SU-DHL-6 (cell line): ENCODE measurements around the gene ARID5B.
A peak's percentile ranks its signal among the peaks of the same experiment; 100 is the strongest.

Source experiments
- H2AFZ ChIP-seq: fragments of 200-600 bp; sonication (generic); 2 replicates; pipeline ENCODE4 v1.6.1; 2014; ENCODE audit warnings: low read depth, mild to moderate bottlenecking, moderate library complexity, mixed read lengths, antibody characterized with exemption, low read length; ENCODE audit not compliant: severe bottlenecking
- H3F3A ChIP-seq: fragments of 200-600 bp; shearing (Covaris generic); 2 replicates; pipeline ENCODE4 v1.6.0; 2016; ENCODE audit warnings: antibody characterized with exemption, mild to moderate bottlenecking; ENCODE audit not compliant: insufficient read depth
- H3K27ac ChIP-seq: fragments of 200-600 bp; sonication (generic); 2 replicates; pipeline ENCODE4 v1.5.1; 2016; ENCODE audit warnings: low read depth, mild to moderate bottlenecking, low read length, moderate library complexity, mixed read lengths
- H3K27me3 ChIP-seq: fragments of 200-600 bp; sonication (generic), shearing (Covaris generic); 2 replicates; pipeline ENCODE4 v1.6.0; 2014; ENCODE audit warnings: mild to moderate bottlenecking, low read length
- H3K36me3 ChIP-seq: fragments of 200-600 bp; sonication (generic); 2 replicates; pipeline ENCODE4 v1.6.1; 2014; ENCODE audit warnings: mild to moderate bottlenecking, low read length, mixed read lengths
- H3K4me2 ChIP-seq: fragments of 300-600, 200-600 bp; shearing (Covaris generic), sonication (generic); 2 replicates; pipeline ENCODE4 v1.6.0; 2014; ENCODE audit warnings: low read length, low read depth, mild to moderate bottlenecking; ENCODE audit not compliant: poor library complexity, severe bottlenecking
- H3K4me3 ChIP-seq: fragments of 200-600 bp; sonication (generic); 2 replicates; pipeline ENCODE4 v1.5.1; 2014; ENCODE audit warnings: antibody characterized with exemption, low read length, mild to moderate bottlenecking, mixed read lengths; ENCODE audit not compliant: insufficient read depth, poor library complexity, severe bottlenecking
- H3K79me2 ChIP-seq: fragments of 200-600 bp; sonication (generic); 2 replicates; pipeline ENCODE4 v1.6.1; 2014; ENCODE audit warnings: mild to moderate bottlenecking, low read length, moderate library complexity; ENCODE audit not compliant: insufficient read depth
- H3K9ac ChIP-seq: fragments of 200-600 bp; sonication (generic); 2 replicates; pipeline ENCODE4 v1.7.0; 2014; ENCODE audit warnings: mild to moderate bottlenecking, low read length
- H3K9me2 ChIP-seq: fragments of 200-600 bp; sonication (generic); replicated peaks from 2 replicates; pipeline ENCODE4 v1.6.1; 2014; ENCODE audit warnings: low read length; ENCODE audit not compliant: insufficient read depth
- H3K9me3 ChIP-seq: fragments of 200-600 bp; sonication (generic); 2 replicates; pipeline ENCODE4 v1.6.1; 2014; ENCODE audit warnings: low read length, mixed read lengths; ENCODE audit not compliant: insufficient read depth
- H4K20me1 ChIP-seq: fragments of 200-600 bp; sonication (generic); 2 replicates; pipeline ENCODE4 v1.6.1; 2014; ENCODE audit warnings: low read depth, mild to moderate bottlenecking, antibody characterized with exemption, low read length, moderate library complexity, mixed read lengths
- EZH2phosphoT487 ChIP-seq: fragments of 200-600 bp; sonication (generic), shearing (Covaris generic); conservative IDR thresholded peaks from 2 replicates; pipeline ENCODE4 v1.6.1; 2018; ENCODE audit warnings: mild to moderate bottlenecking, antibody characterized with exemption, low read length, moderate library complexity, mixed read lengths
- TF ChIP-seq, protein P1 (sequence below): fragments of 200-600 bp; sonication (generic); IDR thresholded peaks from one replicate; pipeline ENCODE4 v1.5.1; 2017; ENCODE audit warnings: antibody characterized with exemption, mild to moderate bottlenecking, low read length, moderate library complexity; ENCODE audit not compliant: insufficient read depth, poor library complexity, severe bottlenecking

Gene ARID5B

DNA sequence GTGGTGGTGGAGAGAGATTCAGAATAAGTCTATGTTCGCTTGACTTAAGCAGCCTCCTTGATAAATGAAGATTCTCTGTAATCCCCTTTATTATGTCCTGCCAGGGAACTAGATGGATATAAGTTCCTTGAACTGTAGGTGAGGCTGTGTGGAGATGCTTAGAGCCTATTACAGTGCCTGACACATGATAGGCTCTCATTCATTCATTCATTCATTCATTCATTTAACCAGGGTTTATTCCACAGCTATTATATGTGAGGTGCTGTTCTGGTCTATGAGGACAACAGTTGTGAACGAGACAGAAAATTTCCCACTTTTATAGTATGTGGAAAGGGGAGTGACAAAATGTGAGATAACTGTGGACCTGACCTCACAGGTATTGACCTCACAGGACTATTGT is 105.6 kb downstream of the ARID5B start:
- no peak overlapping the region for H3K4me3 ChIP-seq
- no peak overlapping the region for H3K9ac ChIP-seq
- H2AFZ ChIP-seq, result no peak overlapping the region
- H3K4me2 ChIP-seq, result no peak overlapping the region
- no peak overlapping the region for H3K27ac ChIP-seq
- peaks cover 72% of the 10 kb centered on the region for H3K79me2 ChIP-seq
- H3K9me3 ChIP-seq, result no peaks in the 10 kb centered on the region
- peaks cover 6% of the 10 kb centered on the region; the same call in 1 of the 2 replicates for H3F3A ChIP-seq
- H4K20me1 ChIP-seq, result no peaks in the 10 kb centered on the region
- peaks cover 2% of the 10 kb centered on the region for H3K36me3 ChIP-seq
- no peaks in the 10 kb centered on the region for H3K9me2 ChIP-seq
- H3K27me3 ChIP-seq, result no peaks in the 10 kb centered on the region
- TF ChIP-seq, protein P1, sequence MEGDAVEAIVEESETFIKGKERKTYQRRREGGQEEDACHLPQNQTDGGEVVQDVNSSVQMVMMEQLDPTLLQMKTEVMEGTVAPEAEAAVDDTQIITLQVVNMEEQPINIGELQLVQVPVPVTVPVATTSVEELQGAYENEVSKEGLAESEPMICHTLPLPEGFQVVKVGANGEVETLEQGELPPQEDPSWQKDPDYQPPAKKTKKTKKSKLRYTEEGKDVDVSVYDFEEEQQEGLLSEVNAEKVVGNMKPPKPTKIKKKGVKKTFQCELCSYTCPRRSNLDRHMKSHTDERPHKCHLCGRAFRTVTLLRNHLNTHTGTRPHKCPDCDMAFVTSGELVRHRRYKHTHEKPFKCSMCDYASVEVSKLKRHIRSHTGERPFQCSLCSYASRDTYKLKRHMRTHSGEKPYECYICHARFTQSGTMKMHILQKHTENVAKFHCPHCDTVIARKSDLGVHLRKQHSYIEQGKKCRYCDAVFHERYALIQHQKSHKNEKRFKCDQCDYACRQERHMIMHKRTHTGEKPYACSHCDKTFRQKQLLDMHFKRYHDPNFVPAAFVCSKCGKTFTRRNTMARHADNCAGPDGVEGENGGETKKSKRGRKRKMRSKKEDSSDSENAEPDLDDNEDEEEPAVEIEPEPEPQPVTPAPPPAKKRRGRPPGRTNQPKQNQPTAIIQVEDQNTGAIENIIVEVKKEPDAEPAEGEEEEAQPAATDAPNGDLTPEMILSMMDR, result no peak
- no peak for TF ChIP-seq EZH2phosphoT487

DNA sequence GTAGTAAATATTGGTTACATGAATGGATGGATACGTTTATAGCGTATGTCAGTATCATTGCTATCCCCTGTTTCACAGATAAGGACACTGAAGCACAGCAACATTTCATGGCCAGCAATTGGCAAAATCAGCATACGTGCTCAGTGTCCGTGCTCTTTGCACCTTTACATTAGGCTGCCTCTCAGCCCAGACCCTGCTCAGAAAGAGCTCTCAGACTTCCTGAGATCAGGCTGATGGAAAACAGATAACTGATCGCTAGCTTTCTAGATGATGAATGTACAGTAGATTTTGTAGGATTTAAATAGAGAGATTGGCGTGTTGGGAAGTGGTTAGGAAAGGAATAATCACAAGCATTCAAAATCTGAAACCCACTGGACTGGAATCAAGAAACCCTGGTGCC is 106.7 kb downstream of the ARID5B start:
- TF ChIP-seq, protein P1, result no peak
- no peak for TF ChIP-seq EZH2phosphoT487
- Histone ChIP-seq H3K79me2 (peaks cover 62% of the 10 kb centered on the region), H3K4me3 (no peak overlapping the region), H3K9me2 (no peaks in the 10 kb centered on the region), H4K20me1 (no peaks in the 10 kb centered on the region), H3F3A (peaks cover 5% of the 10 kb centered on the region; the same call in 1 of the 2 replicates), H3K36me3 (peaks cover 4% of the 10 kb centered on the region; the same call in 1 of the 2 replicates), H3K9ac (no peak overlapping the region), H2AFZ (no peak overlapping the region), H3K27ac (no peak overlapping the region), H3K27me3 (no peaks in the 10 kb centered on the region), H3K9me3 (no peaks in the 10 kb centered on the region), H3K4me2 (no peak overlapping the region)

DNA sequence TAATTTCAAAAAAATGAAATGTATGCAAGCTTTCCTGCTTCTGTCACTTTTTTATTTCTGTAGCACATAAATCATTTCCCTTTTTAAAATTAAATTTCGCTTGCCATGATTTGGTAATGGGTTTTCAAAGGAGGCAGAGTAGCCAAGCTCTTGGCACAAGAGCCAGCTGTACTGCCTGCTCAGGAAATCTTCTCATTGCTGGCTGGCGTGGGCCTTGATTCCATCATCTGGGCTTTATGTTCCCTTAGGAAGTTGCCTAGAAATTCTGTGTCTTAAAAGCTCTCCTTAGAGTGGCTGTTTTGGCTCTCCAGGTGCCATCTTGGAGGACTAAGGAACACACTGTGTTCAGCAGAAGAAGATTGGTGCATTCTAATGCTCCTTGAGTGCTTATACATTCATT is 107.4 kb downstream of the ARID5B start:
- Histone ChIP-seq H2AFZ (no peak overlapping the region), H3K9ac (no peak overlapping the region), H3K36me3 (peaks cover 4% of the 10 kb centered on the region; the same call in 1 of the 2 replicates), H3K27ac (0 out of 2 replicates have a peak overlapping the region, but pooled peaks have one; percentile 16), H3K4me2 (no peak overlapping the region), H3F3A (peaks cover 5% of the 10 kb centered on the region), H4K20me1 (no peaks in the 10 kb centered on the region), H3K79me2 (peaks cover 56% of the 10 kb centered on the region), H3K9me2 (no peaks in the 10 kb centered on the region), H3K27me3 (no peaks in the 10 kb centered on the region), H3K9me3 (no peaks in the 10 kb centered on the region), H3K4me3 (no peak overlapping the region)
- TF ChIP-seq, protein P1, result no peak
- no peak for TF ChIP-seq EZH2phosphoT487
